ENCODE data around the gene ZNF320.
"Not testable (repeated sequence)": the region's sequence is repeated elsewhere in the genome, so short reads cannot be mapped to it uniquely, and the experiment has no call there.

Gene ZNF320

GRCh38 chr19:52943134-52943883, 45.9 kb upstream of the ZNF320 start:
- TF ChIP-seq CTCF (IDR thresholded peaks at IDR 0.05; ENCODE audit: control insufficient read depth, extremely low read depth, insufficient read depth), result no peak
- DNase-seq (ENCODE audit: low read depth), result no peak
- peak overlapping the region; percentile 100 for H3K4me3 ChIP-seq (ENCODE audit: low read depth, low read length)

- DNase-seq (ENCODE audit: low read depth), result peak; percentile 46
- no peak for TF ChIP-seq CTCF (IDR thresholded peaks at IDR 0.05; ENCODE audit: control insufficient read depth, extremely low read depth, insufficient read depth)
- peak overlapping the region; percentile 100 for H3K4me3 ChIP-seq (ENCODE audit: low read depth, low read length)
Observed at GRCh38 chr19:52942386-52943133, 45.1 kb upstream of the ZNF320 start.

- DNase-seq (ENCODE audit: low read depth), result no peak
- peak overlapping the region; percentile 100 for H3K4me3 ChIP-seq (ENCODE audit: low read depth, low read length)
- no peak for TF ChIP-seq CTCF (IDR thresholded peaks at IDR 0.05; ENCODE audit: control insufficient read depth, extremely low read depth, insufficient read depth)
Observed at GRCh38 chr19:52941941-52942385, 44.5 kb upstream of the ZNF320 start.

DNA sequence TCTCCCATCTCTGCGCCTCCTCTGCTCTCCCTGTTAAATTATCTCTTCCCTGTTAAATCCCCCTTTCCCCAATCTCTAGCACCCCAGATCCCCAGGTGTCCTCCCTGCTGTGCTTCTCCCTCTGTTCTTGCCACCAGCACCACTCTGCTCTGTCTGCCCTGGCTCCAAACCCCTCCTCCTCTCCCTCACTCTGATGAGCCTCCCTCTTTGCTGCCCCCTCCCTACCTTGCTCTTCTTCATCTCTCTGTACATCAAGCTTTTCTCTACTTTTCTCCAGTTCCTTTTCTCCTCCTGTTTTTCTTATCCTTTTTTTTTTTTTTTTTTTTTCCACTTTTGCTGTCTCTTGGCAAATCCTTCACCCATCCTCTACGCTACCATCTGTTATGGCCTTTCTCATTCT, 44.1 kb upstream of the ZNF320 start:
- DNase-seq (ENCODE audit: low read depth), result not testable (repeated sequence)
- peak overlapping the region; percentile 100 for H3K4me3 ChIP-seq (ENCODE audit: low read depth, low read length)

DNA sequence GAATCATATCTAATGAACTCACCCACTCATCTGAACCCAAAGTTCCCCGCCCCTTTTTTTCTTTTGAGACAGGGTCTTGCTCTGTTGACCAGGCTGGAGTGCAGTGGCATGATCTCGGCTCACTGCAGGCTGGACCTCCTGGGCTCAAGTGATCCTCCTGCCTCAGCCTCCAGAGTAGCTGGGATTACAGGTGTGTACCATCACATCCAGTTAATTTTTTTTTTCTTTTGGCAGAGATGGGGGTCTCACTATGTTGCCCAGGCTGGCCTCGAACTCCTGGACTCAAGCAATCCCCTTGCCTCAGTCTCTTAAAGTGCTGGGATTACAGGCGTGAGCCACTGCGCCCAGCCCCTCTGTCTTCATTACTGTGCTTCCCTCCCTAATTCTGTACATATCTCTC, 43.5 kb upstream of the ZNF320 start:
- not testable (repeated sequence) for H3K4me3 ChIP-seq (ENCODE audit: low read depth, low read length); DNase-seq (ENCODE audit: low read depth)

- peak overlapping the region; percentile 18 for H3K4me3 ChIP-seq (ENCODE audit: low read depth, low read length)
Observed at GRCh38 chr19:52938761-52939160, 41.3 kb upstream of the ZNF320 start.

GRCh38 chr19:52936954-52937325, 39.5 kb upstream of the ZNF320 start:
- no peak for TF ChIP-seq CTCF (IDR thresholded peaks at IDR 0.05; ENCODE audit: control insufficient read depth, extremely low read depth, insufficient read depth)
- H3K4me3 ChIP-seq (ENCODE audit: low read depth, low read length), result no peak overlapping the region
- DNase-seq (ENCODE audit: low read depth), result no peak

More at GRCh38 chr19:52938761-52939160, 41.3 kb upstream of the ZNF320 start:
- TF ChIP-seq CTCF (IDR thresholded peaks at IDR 0.05; ENCODE audit: control insufficient read depth, extremely low read depth, insufficient read depth), result no peak
- DNase-seq (ENCODE audit: low read depth), result peak; percentile 80

All from LNCaP clone FGC (cell line).